H1 (cell line): ENCODE results near the gene SECTM1. TPM values are rescaled to one million over a fixed set of nuclear protein-coding genes. Genes with fewer than 3 reads are reported as not detected.

Experiments
- CTCF ChIA-PET: fragments of 300-600 bp; sonication (Branson Sonifier 250); formaldehyde crosslinking; loops from one replicate; lab custom pipeline; 2021; ENCODE audit not compliant: partially characterized antibody; lab: Charles Lee
- POLR2A ChIA-PET: fragments of 300-600 bp; sonication (Branson Sonifier 250); formaldehyde crosslinking; loops from one replicate; lab custom pipeline; 2021; ENCODE audit warnings: inconsistent platforms; ENCODE audit not compliant: partially characterized antibody; lab: Charles Lee
- DNase-seq, 2 experiments: peaks; one replicate each; pipeline versions ENCODE4 v3.0.0 to v3.0.0-alpha.2; 2010 to 2022; ENCODE audit warnings: low spot score in 2 of 2, low read depth in 1 of 2, mixed read lengths in 1 of 2
- FAIRE-seq: peaks from 2 replicates; lab custom pipeline; 2011; peaks lifted over from hg19 to GRCh38; lab: Jason Lieb, UNC
- H2AFZ ChIP-seq: 2 replicates; pipeline ENCODE4 v1.8.1; 2012; ENCODE audit warnings: low read length, inconsistent platforms
- H2AK5ac ChIP-seq: 2 replicates; pipeline ENCODE4 v1.6.1; 2013; ENCODE audit warnings: low read depth, low read length
- H2BK120ac ChIP-seq: replicated peaks from 2 replicates; pipeline ENCODE3; 2013; ENCODE audit warnings: low read depth, low read length, inconsistent platforms
- H2BK12ac ChIP-seq: 2 replicates; pipeline ENCODE4 v1.6.1; 2013; ENCODE audit warnings: low read depth, low read length
- H2BK15ac ChIP-seq: 2 replicates; pipeline ENCODE4 v1.6.1; 2013; ENCODE audit warnings: low read length
- H2BK20ac ChIP-seq: 2 replicates; pipeline ENCODE4 v1.6.1; 2013; ENCODE audit warnings: low read length
- H2BK5ac ChIP-seq: 2 replicates; pipeline ENCODE4 v1.6.1; 2013; ENCODE audit warnings: low read depth, low read length
- H3K14ac ChIP-seq: 2 replicates; pipeline ENCODE4 v1.6.1; 2013; ENCODE audit warnings: inconsistent platforms; ENCODE audit not compliant: insufficient read length
- H3K18ac ChIP-seq: 2 replicates; pipeline ENCODE4 v1.6.1; 2013; ENCODE audit warnings: low read length; ENCODE audit errors: extremely low read depth
- H3K23ac ChIP-seq: 2 replicates; pipeline ENCODE4 v1.6.1; 2013; ENCODE audit warnings: inconsistent platforms; ENCODE audit not compliant: insufficient read length
- H3K23me2 ChIP-seq: 2 replicates; pipeline ENCODE4 v1.6.1; 2013; ENCODE audit warnings: low read depth, low read length
- H3K27ac ChIP-seq: 2 replicates; pipeline ENCODE4 v1.6.1; 2011; ENCODE audit warnings: low read depth, low read length, inconsistent platforms
- H3K27me3 ChIP-seq, 4 experiments: replicated peaks in 1 of 4; 1 replicate in 1 of 4; 2 replicates in 3 of 4; pipeline versions ENCODE4 v1.6.1 to v1.8.1; 2011 to 2013; ENCODE audit warnings: low read length in 3 of 4, mild to moderate bottlenecking in 3 of 4, inconsistent platforms in 2 of 4, mixed read lengths in 2 of 4, moderate library complexity in 1 of 4; ENCODE audit not compliant: control insufficient read depth in 3 of 4, insufficient read depth in 3 of 4; ENCODE audit errors: extremely low read depth in 1 of 4
- H3K36me3 ChIP-seq, 4 experiments: 2 replicates each; pipeline versions ENCODE4 v1.6.1 to v1.8.1; 2011 to 2013; ENCODE audit warnings: mild to moderate bottlenecking in 4 of 4, low read length in 3 of 4, moderate library complexity in 2 of 4, control low read depth in 1 of 4, inconsistent platforms in 1 of 4; ENCODE audit not compliant: insufficient read depth in 4 of 4, control insufficient read depth in 2 of 4
- H3K4ac ChIP-seq: replicated peaks from 2 replicates; pipeline ENCODE3; 2013; ENCODE audit warnings: low read length, low read depth, mixed read lengths, inconsistent platforms; ENCODE audit not compliant: insufficient read length
- H3K4me1 ChIP-seq, 4 experiments: replicated peaks in 1 of 4; 1 replicate in 1 of 4; 2 replicates in 3 of 4; pipeline versions ENCODE4 v1.6.1 to v1.8.1; 2011 to 2013; ENCODE audit warnings: low read length in 3 of 4, inconsistent platforms in 2 of 4, mixed read lengths in 1 of 4; ENCODE audit not compliant: insufficient read depth in 4 of 4, control insufficient read depth in 3 of 4
- H3K4me2 ChIP-seq, 2 experiments: 2 replicates each; pipeline versions ENCODE4 v1.6.1 to v1.8.1; 2011 to 2013; ENCODE audit warnings: low read depth in 2 of 2, low read length in 2 of 2, control low read depth in 1 of 2, inconsistent platforms in 1 of 2, mild to moderate bottlenecking in 1 of 2; ENCODE audit not compliant: insufficient read depth in 1 of 2
- H3K4me3 ChIP-seq, 4 experiments: fragments of 200-600, 300-600 bp in 1 of 4; sonication (generic), shearing (Covaris generic), sonication (Bioruptor Twin) in 1 of 4; 2 replicates each; pipeline versions ENCODE4 v1.5.1 to v1.8.1; 2011 to 2016; ENCODE audit warnings: low read length in 4 of 4, low read depth in 3 of 4, control low read depth in 2 of 4, inconsistent platforms in 2 of 4, mild to moderate bottlenecking in 2 of 4, mixed read lengths in 1 of 4, moderate library complexity in 1 of 4; ENCODE audit not compliant: insufficient read depth in 2 of 4; ENCODE audit errors: extremely low read depth in 1 of 4
- H3K56ac ChIP-seq: replicated peaks from 2 replicates; pipeline ENCODE3; 2013; ENCODE audit warnings: low read depth, mild to moderate bottlenecking, mixed read lengths, low read length, inconsistent platforms; ENCODE audit not compliant: insufficient read length
- H3K79me1 ChIP-seq: 2 replicates; pipeline ENCODE4 v1.6.1; 2013; ENCODE audit warnings: low read depth, low read length, control low read depth
- H3K79me2 ChIP-seq, 2 experiments: 2 replicates each; pipeline versions ENCODE4 v1.6.1 to v1.8.1; 2012 to 2013; ENCODE audit warnings: low read length in 2 of 2, mild to moderate bottlenecking in 2 of 2, inconsistent platforms in 1 of 2; ENCODE audit not compliant: insufficient read depth in 2 of 2, control insufficient read depth in 1 of 2
- H3K9ac ChIP-seq, 4 experiments: replicated peaks in 1 of 4; 1 replicate in 1 of 4; 2 replicates in 3 of 4; pipeline versions ENCODE4 v1.6.1 to v1.8.1; 2011 to 2013; ENCODE audit warnings: low read depth in 3 of 4, low read length in 3 of 4, control low read depth in 2 of 4, mild to moderate bottlenecking in 2 of 4, moderate library complexity in 2 of 4, inconsistent platforms in 1 of 4; ENCODE audit errors: extremely low read depth in 1 of 4
- H3K9me3 ChIP-seq, 2 experiments: 2 replicates each; pipeline versions ENCODE4 v1.6.1 to v1.8.1; 2012 to 2013; ENCODE audit warnings: mild to moderate bottlenecking in 2 of 2, moderate library complexity in 2 of 2, control low read depth in 1 of 2, inconsistent platforms in 1 of 2, low read depth in 1 of 2, low read length in 1 of 2, mixed read lengths in 1 of 2; ENCODE audit not compliant: insufficient read depth in 2 of 2
- H4K20me1 ChIP-seq, 2 experiments: replicated peaks in 1 of 2; 2 replicates each; pipeline versions ENCODE3 to v1.8.1; 2011 to 2013; ENCODE audit warnings: inconsistent platforms in 2 of 2, low read length in 2 of 2, mild to moderate bottlenecking in 1 of 2; ENCODE audit not compliant: insufficient read depth in 2 of 2, control insufficient read depth in 1 of 2
- H4K5ac ChIP-seq: 2 replicates; pipeline ENCODE4 v1.6.1; 2013; ENCODE audit warnings: low read length, low read depth, mixed read lengths, inconsistent platforms; ENCODE audit not compliant: insufficient read length
- H4K8ac ChIP-seq: 2 replicates; pipeline ENCODE4 v1.8.0; 2013; ENCODE audit warnings: mild to moderate bottlenecking, moderate library complexity, low read length, inconsistent platforms; ENCODE audit not compliant: insufficient read depth; ENCODE audit errors: extremely low read depth
- H4K91ac ChIP-seq: replicated peaks from 2 replicates; pipeline ENCODE3; 2013; ENCODE audit warnings: low read length, mixed read lengths, inconsistent platforms; ENCODE audit not compliant: insufficient read length
- NRF1 ChIP-seq: IDR thresholded peaks from 2 replicates; pipeline ENCODE4 v1.6.1; 2011; ENCODE audit warnings: mild to moderate bottlenecking, low read depth, low read length, improper control_type of control experiment
- SAP30 ChIP-seq: fragments of 300-600 bp; sonication (generic); IDR thresholded peaks from 2 replicates; pipeline ENCODE4 v1.7.1; 2012; ENCODE audit warnings: low read length, moderate library complexity, mild to moderate bottlenecking, inconsistent platforms; ENCODE audit not compliant: insufficient read depth, insufficient replicate concordance
- SIX5 ChIP-seq: IDR thresholded peaks from 2 replicates; pipeline ENCODE4 v1.6.1; 2011; ENCODE audit warnings: mild to moderate bottlenecking, low read depth, low read length
- TBP ChIP-seq: IDR thresholded peaks from 2 replicates; pipeline ENCODE4 v1.6.1; 2011; ENCODE audit warnings: low read depth, low read length, improper control_type of control experiment
- WGBS, 2 experiments: shearing (Covaris generic) in 1 of 2; methylation state at CpG; one replicate each; pipeline versions ENCODE4 v1.1.6 to v1.1.7; 2013 to 2015; ENCODE audit warnings: low lambda C conversion rate in 2 of 2, mixed read lengths in 2 of 2, inconsistent platforms in 1 of 2, low coverage in 1 of 2, missing lambda C conversion rate in 1 of 2; ENCODE audit not compliant: insufficient replicate concordance in 2 of 2, insufficient coverage in 1 of 2, insufficient read length in 1 of 2; ENCODE audit errors: extremely low coverage in 1 of 2, missing lambda C conversion rate in 1 of 2; 5-methylcytosine and 5-hydroxymethylcytosine counted together
- polyA plus RNA-seq, 7 experiments: library from polyadenylated mRNA; depleted of rRNA in 3 of 7; stranded (reverse) in 5 of 7; unstranded in 2 of 7; fragments of >200 nt in 5 of 7; fragments of 200-250 nt in 2 of 7; gene quantifications; 1 replicate in 5 of 7; 2 replicates in 1 of 7; 4 replicates in 1 of 7; pipeline versions ENCODE4 v1.2.1 to v1.2.3, GENCODE V29; 2011 to 2013; ENCODE audit warnings: missing spikeins in 2 of 7, mixed read lengths in 2 of 7
- total RNA-seq: library from RNA; stranded (reverse); fragmentation: NEBNext Ultra II Directional; extraction: Animal tissue kit (Norgen Biotek cat#: 25700); gene quantifications from 2 replicates; pipeline ENCODE4 v1.2.1, GENCODE V29; 2021
- TF ChIP-seq, protein P1 (sequence below), 3 experiments: IDR thresholded peaks; 1 replicate in 2 of 3; 2 replicates in 1 of 3; pipeline versions ENCODE4 v1.5.1 to v1.6.1; 2011; ENCODE audit warnings: low read length in 3 of 3, mild to moderate bottlenecking in 3 of 3, inconsistent platforms in 2 of 3, low read depth in 1 of 3, moderate library complexity in 1 of 3; ENCODE audit not compliant: insufficient read depth in 1 of 3; ENCODE audit errors: control extremely low read depth in 1 of 3

SECTM1 gene
- total and polyA plus RNA-seq, 2 of the 8 experiments (the other 6 are each of a cell fraction or from before 2014, with no cell fraction given): 0.20 to 0.65 TPM

DNA sequence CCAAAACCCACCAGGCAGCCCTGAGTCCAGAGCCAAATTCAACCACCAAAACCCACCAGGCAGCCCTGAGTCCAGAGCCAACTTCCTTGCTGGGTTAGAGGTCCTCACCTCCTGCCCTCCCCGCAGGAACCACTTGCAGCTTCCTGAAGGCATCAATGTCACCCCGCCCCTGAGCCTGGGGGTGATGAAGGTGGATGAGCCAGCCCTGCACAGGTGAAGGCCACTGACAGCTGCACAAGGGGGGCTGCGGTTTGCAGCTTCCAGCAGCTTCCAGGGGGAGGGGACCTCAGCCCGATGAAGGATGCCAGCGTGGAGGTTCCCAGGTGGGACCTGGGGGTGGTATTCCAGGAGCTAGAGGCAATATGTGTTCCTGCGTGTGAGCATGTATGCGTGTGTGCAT, 52.5 kb downstream of the SECTM1 start:
- no peaks in the 10 kb centered on the region; a peak in 1 of 7 replicates for H3K27me3 ChIP-seq
- FAIRE-seq: no peak
- no peak overlapping the region for H3K56ac ChIP-seq
- H3K9me3 ChIP-seq: no peaks in the 10 kb centered on the region
- H3K14ac ChIP-seq: no peak overlapping the region
- no peaks in the 10 kb centered on the region for H3K23me2 ChIP-seq
- H4K8ac ChIP-seq: no peak overlapping the region
- peak overlapping the region; percentile 75; the same call in 1 of the 2 replicates for H2AK5ac ChIP-seq
- ChIA-PET POLR2A (interaction anchor here (0.6 to 5.2 kb wide), 4 partner anchors 8 to 72 kb away, joined by 3 to 39 read pairs (median 16); partner anchors contain the start of gene CSNK1D), CTCF (interaction anchor here (1.1 to 1.6 kb wide), 2 partner anchors 16 to 31 kb away, joined by 3 to 5 read pairs; no protein-coding TSS in a partner anchor)
- H3K79me2 ChIP-seq: no peaks in the 10 kb centered on the region
- no peak overlapping the region for H3K4me2 ChIP-seq
- peak overlapping the region; percentile 21; the same call in 1 of the 2 replicates for H2BK5ac ChIP-seq
- peaks cover 0 to 9% of the 10 kb centered on the region in 2 experiments for H4K20me1 ChIP-seq
- peak overlapping the region; percentile 78; the same call in 1 of the 2 replicates for H2BK12ac ChIP-seq
- no peak overlapping the region for H2BK120ac ChIP-seq
- H3K23ac ChIP-seq: no peak overlapping the region
- no peak overlapping the region for H2BK20ac ChIP-seq
- TF ChIP-seq SIX5 (no peak), SAP30 (no peak), NRF1 (no peak), TBP (no peak)
- TF ChIP-seq, protein P1, sequence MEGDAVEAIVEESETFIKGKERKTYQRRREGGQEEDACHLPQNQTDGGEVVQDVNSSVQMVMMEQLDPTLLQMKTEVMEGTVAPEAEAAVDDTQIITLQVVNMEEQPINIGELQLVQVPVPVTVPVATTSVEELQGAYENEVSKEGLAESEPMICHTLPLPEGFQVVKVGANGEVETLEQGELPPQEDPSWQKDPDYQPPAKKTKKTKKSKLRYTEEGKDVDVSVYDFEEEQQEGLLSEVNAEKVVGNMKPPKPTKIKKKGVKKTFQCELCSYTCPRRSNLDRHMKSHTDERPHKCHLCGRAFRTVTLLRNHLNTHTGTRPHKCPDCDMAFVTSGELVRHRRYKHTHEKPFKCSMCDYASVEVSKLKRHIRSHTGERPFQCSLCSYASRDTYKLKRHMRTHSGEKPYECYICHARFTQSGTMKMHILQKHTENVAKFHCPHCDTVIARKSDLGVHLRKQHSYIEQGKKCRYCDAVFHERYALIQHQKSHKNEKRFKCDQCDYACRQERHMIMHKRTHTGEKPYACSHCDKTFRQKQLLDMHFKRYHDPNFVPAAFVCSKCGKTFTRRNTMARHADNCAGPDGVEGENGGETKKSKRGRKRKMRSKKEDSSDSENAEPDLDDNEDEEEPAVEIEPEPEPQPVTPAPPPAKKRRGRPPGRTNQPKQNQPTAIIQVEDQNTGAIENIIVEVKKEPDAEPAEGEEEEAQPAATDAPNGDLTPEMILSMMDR (IDR thresholded peaks at IDR 0.05; ENCODE audit: control extremely low read depth in 1 of 3, insufficient read depth in 1 of 3, low read depth in 1 of 3, low read length in 3 of 3): no peak
- no peak overlapping the region for H3K27ac ChIP-seq
- 93% methylated on average over 7 of the region's 7 CpGs; no CpG with 5 or more reads in 1 of the 2 experiments for WGBS, 2 experiments
- H2AFZ ChIP-seq: no peak overlapping the region
- no peak overlapping the region for H3K4me3 ChIP-seq
- no peak overlapping the region for H2BK15ac ChIP-seq
- H3K9ac ChIP-seq: no peak overlapping the region
- DNase-seq: no peak
- H3K79me1 ChIP-seq: no peaks in the 10 kb centered on the region; the same call in 1 of the 2 replicates
- peaks cover 0 to 10% (median 5%) of the 10 kb centered on the region in 4 experiments; a peak in 5 of 7 replicates for H3K4me1 ChIP-seq
- H4K5ac ChIP-seq: no peak overlapping the region
- H3K36me3 ChIP-seq: no peaks in the 10 kb centered on the region; a peak in 1 of 8 replicates
- H4K91ac ChIP-seq: peak overlapping the region; percentile 95
- H3K4ac ChIP-seq: no peak overlapping the region
- H3K18ac ChIP-seq: no peak overlapping the region
